ENCODE results near the gene CD2AP.

DNA sequence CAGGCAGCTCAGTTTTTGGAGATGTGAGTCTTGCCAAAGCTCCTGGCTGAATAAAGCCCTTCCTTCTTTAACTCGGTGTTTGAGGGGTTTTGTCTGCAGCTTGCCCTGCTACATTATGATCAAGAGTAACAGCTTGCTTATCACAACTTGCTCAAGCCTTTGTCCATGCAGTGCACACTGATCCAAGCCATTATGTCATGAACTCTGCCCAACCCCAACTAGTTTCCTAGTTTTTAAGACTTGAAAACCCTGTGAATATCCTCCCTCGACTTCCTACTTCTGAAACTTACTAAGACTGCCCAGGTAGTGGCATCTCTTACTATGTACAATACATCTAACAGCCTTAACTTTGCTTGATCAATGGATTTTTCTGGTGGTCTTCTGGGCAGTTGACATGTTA lies 170.4 kb downstream of the CD2AP start:
- TF ChIP-seq, protein P1, sequence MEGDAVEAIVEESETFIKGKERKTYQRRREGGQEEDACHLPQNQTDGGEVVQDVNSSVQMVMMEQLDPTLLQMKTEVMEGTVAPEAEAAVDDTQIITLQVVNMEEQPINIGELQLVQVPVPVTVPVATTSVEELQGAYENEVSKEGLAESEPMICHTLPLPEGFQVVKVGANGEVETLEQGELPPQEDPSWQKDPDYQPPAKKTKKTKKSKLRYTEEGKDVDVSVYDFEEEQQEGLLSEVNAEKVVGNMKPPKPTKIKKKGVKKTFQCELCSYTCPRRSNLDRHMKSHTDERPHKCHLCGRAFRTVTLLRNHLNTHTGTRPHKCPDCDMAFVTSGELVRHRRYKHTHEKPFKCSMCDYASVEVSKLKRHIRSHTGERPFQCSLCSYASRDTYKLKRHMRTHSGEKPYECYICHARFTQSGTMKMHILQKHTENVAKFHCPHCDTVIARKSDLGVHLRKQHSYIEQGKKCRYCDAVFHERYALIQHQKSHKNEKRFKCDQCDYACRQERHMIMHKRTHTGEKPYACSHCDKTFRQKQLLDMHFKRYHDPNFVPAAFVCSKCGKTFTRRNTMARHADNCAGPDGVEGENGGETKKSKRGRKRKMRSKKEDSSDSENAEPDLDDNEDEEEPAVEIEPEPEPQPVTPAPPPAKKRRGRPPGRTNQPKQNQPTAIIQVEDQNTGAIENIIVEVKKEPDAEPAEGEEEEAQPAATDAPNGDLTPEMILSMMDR (IDR thresholded peaks at IDR 0.05) = no peak
- TF ChIP-seq, protein P2, sequence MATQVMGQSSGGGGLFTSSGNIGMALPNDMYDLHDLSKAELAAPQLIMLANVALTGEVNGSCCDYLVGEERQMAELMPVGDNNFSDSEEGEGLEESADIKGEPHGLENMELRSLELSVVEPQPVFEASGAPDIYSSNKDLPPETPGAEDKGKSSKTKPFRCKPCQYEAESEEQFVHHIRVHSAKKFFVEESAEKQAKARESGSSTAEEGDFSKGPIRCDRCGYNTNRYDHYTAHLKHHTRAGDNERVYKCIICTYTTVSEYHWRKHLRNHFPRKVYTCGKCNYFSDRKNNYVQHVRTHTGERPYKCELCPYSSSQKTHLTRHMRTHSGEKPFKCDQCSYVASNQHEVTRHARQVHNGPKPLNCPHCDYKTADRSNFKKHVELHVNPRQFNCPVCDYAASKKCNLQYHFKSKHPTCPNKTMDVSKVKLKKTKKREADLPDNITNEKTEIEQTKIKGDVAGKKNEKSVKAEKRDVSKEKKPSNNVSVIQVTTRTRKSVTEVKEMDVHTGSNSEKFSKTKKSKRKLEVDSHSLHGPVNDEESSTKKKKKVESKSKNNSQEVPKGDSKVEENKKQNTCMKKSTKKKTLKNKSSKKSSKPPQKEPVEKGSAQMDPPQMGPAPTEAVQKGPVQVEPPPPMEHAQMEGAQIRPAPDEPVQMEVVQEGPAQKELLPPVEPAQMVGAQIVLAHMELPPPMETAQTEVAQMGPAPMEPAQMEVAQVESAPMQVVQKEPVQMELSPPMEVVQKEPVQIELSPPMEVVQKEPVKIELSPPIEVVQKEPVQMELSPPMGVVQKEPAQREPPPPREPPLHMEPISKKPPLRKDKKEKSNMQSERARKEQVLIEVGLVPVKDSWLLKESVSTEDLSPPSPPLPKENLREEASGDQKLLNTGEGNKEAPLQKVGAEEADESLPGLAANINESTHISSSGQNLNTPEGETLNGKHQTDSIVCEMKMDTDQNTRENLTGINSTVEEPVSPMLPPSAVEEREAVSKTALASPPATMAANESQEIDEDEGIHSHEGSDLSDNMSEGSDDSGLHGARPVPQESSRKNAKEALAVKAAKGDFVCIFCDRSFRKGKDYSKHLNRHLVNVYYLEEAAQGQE (IDR thresholded peaks at IDR 0.05; ENCODE audit: insufficient read depth in 1 of 2, low read depth in 2 of 2, low read length in 1 of 2) = no peak
- TF ChIP-seq POLR2AphosphoS5 (IDR thresholded peaks at IDR 0.05; ENCODE audit: low read depth, low read length) = no peak
- no peak for TF ChIP-seq TCF7L2 (IDR thresholded peaks at IDR 0.05; ENCODE audit: low read depth, low read length)

Data from Panc1 (cell line).